HG02970 (cell line): ENCODE data around the gene CREB3L1.
"Not testable (repeated sequence)": the region's sequence is repeated elsewhere in the genome, so short reads cannot be mapped to it uniquely, and the experiment has no call there.

ENCODE experiments used
- ATAC-seq: cut with Tn5 transposase; IDR thresholded peaks from one replicate; pipeline ENCODE4 v1.9.1; 2021; ENCODE audit warnings: mild to moderate bottlenecking, moderate library complexity, moderate number of reproducible peaks; ENCODE audit not compliant: unreplicated experiment, low FRiP score

The CREB3L1 gene

GRCh38 chr11:46294365-46295309 lies 17.2 kb downstream of the CREB3L1 start:
- no peak for ATAC-seq

- no peak for ATAC-seq
Measured at GRCh38 chr11:46295312-46296058, 18.0 kb downstream of the CREB3L1 start.

- no peak for ATAC-seq
Measured at GRCh38 chr11:46296059-46296527, 18.6 kb downstream of the CREB3L1 start.

- ATAC-seq, result no peak
Measured at GRCh38 chr11:46296528-46297448, 19.3 kb downstream of the CREB3L1 start.

GRCh38 chr11:46298699-46299433 lies 21.4 kb downstream of the CREB3L1 start:
- ATAC-seq, result no peak

DNA sequence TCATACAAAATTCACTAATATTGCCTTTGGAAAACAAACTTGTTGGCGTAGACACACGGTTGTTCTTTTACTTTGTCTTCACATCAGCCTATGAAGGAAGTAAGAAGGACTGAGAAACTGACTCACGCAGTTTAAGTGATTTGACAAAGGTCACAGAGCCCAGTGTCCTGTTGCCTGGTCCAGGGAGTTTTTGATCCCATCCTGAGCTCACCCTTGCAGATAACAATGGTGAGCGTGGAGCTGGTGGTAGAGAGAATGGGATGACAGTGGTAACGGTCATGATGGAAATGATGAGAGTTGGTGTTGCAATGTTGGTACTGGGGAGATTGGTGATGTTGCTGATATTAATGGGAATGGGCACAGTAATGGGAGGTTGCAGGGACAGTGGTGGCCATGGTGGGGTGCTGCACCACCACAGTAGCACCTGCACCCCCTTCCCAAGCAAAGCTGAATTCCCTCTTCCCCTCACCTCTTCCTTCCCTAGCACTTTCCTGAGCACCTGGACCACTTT lies 22.0 kb downstream of the CREB3L1 start:
- ATAC-seq, result no peak

GRCh38 chr11:46300270-46300669 lies 22.8 kb downstream of the CREB3L1 start:
- no peak for ATAC-seq

GRCh38 chr11:46302866-46303265 lies 25.4 kb downstream of the CREB3L1 start:
- ATAC-seq, result no peak

- not testable (repeated sequence) for ATAC-seq
Measured at GRCh38 chr11:46304036-46304435, 26.6 kb downstream of the CREB3L1 start.

- ATAC-seq, result no peak
Measured at GRCh38 chr11:46304605-46305179, 27.2 kb downstream of the CREB3L1 start.

- ATAC-seq, result no peak
Measured at GRCh38 chr11:46305295-46305694, 27.8 kb downstream of the CREB3L1 start.

- ATAC-seq, result no peak
Measured at GRCh38 chr11:46306296-46306853, 28.9 kb downstream of the CREB3L1 start.

- no peak for ATAC-seq
Measured at GRCh38 chr11:46307369-46307768, 29.9 kb downstream of the CREB3L1 start.

DNA sequence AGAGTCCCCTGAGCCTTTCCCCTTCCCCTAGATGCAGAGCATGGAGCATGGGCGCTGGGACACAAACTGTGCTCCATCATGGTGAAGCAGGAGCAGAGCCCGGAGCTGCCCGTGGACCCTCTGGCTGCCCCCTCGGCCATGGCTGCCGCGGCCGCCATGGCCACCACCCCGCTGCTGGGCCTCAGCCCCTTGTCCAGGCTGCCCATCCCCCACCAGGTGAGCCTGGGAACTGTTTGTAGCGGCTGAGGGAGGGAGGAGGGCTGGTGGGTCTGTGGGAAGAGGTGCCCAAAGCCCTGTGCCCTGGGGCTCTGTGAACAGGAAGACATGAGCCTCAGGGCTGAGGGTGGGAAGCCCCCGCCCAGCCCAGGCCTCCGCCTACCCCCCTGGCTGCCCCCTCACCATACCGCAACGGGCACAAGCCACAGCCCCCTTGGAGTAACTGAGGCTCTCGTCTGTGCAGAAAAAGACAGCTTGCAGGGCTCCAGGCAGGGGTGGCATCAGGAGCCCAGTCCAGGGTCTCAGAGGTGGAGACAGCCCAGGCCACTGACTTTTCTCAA lies 30.4 kb downstream of the CREB3L1 start:
- ATAC-seq, result no peak

DNA sequence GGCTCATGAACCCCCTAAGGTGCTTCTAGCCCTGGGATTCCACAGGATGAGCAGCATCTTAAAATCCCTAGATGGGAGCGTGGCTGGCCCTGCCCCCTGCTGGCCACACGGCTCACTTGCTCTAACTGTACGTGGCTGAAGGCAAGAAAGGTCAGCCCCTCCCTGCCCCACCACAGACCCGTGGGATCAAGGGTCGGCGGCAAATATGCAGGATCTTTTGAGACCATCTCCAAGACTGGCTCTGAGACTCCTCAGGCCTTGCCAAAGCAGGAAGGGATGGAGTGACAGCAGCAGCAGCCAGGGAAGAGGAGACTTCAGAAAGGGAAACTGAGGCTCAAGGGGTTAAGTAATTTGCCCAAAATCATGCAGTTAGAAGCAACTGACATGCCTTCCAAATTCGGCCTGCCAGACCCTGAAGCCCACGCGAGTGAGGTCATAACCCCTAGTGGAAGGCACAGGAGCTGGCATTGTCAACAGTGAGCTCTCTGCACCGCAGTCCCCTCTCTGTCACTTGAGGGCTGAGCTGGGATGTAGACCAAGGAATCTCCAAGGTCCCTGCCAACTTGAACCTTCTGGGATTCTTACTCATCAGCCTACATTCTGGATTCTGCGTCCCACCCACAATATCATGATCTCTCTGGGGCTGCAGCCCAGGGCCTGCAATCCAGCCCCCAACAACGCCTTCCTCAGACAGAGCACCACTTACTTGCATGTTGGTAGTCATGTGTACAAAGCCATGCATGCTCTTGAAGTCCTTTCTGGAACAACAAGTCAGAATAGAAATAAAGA lies 31.4 kb downstream of the CREB3L1 start:
- ATAC-seq, result no peak

DNA sequence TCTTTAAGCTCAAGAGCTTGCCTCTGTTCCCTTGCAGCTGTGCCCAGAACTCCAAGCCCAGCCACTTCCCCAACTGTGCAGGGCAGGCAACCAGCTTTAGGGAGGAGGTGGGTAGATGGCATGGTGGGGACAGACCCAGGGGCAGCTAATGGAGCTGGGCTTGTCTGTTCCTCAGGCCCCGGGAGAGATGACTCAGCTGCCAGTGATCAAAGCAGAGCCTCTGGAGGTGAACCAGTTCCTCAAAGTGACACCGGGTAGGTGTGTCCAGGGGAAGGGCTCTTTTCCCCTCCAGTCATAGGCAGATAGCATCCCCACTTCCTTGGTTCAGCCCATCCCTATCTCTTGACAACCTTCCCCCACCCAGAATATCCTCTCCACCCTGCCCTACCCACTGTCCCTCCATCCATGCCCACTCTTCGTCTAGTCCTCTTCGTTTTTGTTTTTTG lies 32.4 kb downstream of the CREB3L1 start:
- ATAC-seq, result no peak

DNA sequence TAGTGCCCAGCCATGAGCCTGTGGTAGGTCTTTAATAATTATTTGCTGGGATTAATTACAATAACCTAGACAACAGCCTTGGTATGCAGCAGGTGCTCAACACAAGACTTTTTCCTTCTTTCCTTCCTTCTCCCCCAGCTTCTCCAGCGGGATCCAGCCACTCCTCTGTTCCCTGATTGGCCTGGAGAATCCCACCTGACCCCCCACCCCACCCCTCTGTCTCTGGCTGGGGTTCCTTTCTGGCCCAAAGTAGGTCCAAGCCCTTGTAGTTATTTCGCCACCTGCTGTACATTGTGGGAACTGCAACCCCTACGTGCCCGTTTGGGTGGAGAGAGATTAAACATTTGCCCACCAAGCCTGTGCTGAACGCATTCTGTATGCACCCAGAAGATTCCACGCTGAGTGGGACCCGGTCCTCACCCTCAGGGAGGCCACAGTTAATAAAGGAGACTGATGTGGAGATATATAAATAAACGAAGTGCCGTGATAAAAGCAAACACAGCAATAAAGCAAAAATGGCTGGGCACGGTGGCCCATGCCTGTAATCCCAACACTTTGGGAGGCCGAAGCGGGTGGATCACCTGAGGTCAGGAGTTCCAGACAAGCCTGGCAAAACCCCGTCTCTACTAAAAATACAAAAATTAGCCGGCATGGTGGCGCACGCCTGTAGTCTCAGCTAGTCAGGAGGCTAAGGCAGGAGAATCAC lies 37.7 kb downstream of the CREB3L1 start:
- ATAC-seq, result no peak
